NCI-H128 (cell line): ENCODE results near the gene ZBTB7C.

Experiments
- DNase-seq: peaks from one replicate; lab custom pipeline; 2025; ENCODE audit not compliant: unreplicated experiment; lab: John Stamatoyannopoulos, UW

ZBTB7C gene

GRCh38 chr18:48263914-48264902 is 145.0 kb downstream of the ZBTB7C start:
- no peak for DNase-seq

- DNase-seq = no peak
Observed at GRCh38 chr18:48263192-48263853, 145.9 kb downstream of the ZBTB7C start.

DNA sequence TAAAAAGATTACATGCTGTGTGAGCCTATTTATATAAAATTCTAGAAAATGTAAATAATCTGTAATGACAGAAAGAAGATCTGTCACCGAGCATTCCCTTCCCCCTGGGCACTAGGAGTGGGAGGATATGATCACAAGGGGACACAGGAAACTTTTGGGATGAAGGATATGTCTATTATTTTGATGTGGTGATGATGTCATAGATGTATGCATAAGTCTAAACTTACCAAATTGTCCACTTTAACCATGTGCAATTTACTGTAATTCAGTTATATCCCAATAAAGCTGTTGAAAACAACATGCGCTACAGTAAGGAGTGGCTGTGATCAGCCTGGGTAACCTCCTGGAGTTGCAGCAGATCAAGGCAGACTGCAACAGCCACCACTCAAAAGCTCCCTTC is 148.9 kb downstream of the ZBTB7C start:
- DNase-seq = no peak

- DNase-seq = no peak
Observed at GRCh38 chr18:48256848-48257247, 152.3 kb downstream of the ZBTB7C start.

GRCh38 chr18:48254077-48254602 is 155.0 kb downstream of the ZBTB7C start:
- no peak for DNase-seq

- DNase-seq = no peak
Observed at GRCh38 chr18:48252525-48252924, 156.7 kb downstream of the ZBTB7C start.

GRCh38 chr18:48250918-48251317 is 158.3 kb downstream of the ZBTB7C start:
- DNase-seq = no peak

DNA sequence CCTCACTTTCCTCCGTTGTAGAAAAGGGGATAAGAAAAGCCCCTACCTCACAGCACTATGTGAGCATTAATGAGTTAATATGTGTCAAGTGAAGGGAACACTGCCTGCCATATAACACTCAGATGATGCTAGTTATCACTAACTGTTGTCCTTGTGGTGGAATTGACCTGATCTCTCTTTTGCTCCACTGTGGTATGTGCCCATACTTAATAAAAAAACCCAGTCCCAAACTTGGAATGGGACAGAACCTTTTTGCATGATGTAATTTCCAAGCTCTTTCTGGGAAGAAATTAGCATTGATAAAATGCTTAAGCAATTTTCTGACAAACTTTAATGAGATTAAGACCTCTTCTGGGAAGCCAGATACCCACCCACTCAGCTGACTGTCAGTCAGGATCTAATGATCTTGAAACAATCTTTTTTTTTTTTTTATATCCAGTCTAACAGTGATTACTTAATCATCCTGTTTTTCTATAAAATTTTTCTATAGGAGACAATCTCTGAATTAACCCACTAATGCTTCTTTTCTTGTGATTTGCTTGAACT is 158.7 kb downstream of the ZBTB7C start:
- DNase-seq = no peak

GRCh38 chr18:48249854-48250253 is 159.3 kb downstream of the ZBTB7C start:
- no peak for DNase-seq

GRCh38 chr18:48244530-48244929 is 164.7 kb downstream of the ZBTB7C start:
- DNase-seq = no peak

DNA sequence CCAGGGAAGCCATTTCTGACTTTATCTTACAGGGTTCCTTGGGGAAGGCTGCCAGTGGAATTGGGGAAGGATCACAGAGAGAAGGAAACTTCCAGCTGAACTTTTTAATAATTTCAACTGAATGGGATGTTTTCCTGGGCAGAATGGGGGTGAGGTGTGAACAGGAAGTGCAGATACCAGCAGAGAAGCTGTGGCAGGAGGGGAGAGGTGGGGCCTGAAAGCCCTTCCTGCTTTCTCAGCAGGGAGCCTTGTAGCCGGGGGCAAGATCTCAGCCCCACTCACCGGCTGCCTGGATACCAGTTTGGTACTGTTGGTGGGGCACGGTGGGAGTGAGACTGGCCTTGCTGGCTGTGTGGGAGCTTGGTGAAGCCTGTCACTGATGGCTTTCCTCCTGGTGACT is 170.5 kb downstream of the ZBTB7C start:
- DNase-seq = no peak

DNA sequence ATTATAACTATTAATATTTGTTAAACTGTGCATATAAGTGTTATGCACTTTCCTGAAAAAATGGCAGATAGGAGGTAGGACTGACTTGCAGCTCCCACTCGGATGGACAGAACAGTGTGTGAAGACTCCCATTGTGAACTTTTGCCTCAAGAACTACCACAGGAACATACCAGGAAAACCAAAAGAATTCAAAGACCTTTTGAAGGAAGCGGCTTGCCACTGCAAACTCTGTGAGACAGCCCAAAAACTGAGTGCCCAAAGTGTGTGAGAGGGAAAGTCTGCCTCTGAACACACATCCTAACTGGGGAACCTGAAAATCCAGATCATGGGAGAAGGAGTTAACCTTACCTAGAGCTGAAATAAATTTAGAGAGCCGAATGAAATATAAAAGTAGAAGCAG is 171.0 kb downstream of the ZBTB7C start:
- no peak for DNase-seq

GRCh38 chr18:48236822-48237221 is 172.4 kb downstream of the ZBTB7C start:
- DNase-seq = no peak

DNA sequence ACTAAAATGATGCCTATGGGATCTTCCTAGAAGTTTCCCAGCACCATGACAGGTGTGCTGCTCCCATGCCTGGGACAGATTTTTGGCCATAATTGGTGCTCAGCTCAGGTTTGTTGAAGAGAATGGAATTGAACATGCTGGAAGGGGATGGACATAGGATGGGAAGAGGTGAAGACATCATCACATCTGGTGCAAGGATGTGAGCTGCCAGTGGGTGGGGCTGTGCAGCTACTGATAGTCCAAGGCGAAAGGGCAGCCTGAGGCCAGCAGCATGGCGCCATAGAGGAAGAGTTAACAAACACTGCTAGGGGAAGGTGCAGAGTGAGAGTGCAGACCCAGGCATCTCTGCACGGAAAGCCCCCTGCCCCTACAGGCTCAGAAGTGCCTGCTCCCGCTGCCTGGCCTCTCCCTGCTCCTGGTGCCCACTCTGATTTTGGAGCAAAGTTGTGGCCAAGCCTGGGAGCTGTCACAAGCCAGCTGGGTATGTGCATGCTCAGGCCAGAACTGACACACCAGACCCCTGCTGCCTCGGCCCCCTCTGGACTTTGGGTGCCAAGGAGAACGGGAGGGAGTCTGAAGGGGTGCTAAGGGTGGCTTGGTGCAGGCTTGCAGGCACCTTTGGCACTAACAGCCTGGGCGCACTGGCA is 178.6 kb downstream of the ZBTB7C start:
- DNase-seq = peak; percentile 40

- no peak for DNase-seq
Observed at GRCh38 chr18:48229552-48229981, 179.6 kb downstream of the ZBTB7C start.

GRCh38 chr18:48228841-48229240 is 180.3 kb downstream of the ZBTB7C start:
- DNase-seq = no peak

- no peak for DNase-seq
Observed at GRCh38 chr18:48228301-48228715, 180.9 kb downstream of the ZBTB7C start.

GRCh38 chr18:48227206-48227605 is 182.0 kb downstream of the ZBTB7C start:
- no peak for DNase-seq

GRCh38 chr18:48226401-48226800 is 182.8 kb downstream of the ZBTB7C start:
- no peak for DNase-seq

DNA sequence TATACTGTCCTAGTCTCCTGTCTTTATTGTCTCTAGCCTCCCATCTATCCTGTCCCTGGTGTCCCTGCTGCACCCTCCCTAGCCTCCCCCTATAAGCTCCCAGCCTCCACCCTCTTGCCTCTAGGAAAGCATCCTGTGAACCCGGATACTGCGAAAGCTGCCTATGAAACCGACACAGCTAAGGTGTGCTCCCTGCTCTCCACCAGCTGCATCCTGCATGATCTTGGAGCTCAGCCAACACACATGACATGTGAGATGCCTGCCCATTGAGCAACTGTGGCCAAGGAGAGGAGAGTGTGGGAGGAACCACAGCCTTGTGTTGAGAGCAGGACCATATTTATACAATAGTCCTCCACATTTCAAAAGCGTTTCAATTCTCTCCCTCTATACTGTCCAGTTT is 187.1 kb downstream of the ZBTB7C start:
- DNase-seq = peak; percentile 98
